GM19193 (cell line): ENCODE data around the gene SLCO4C1.

Source experiments
- POLR2A ChIP-seq: IDR thresholded peaks from 4 replicates; pipeline ENCODE4 v1.6.1; 2011; ENCODE audit not compliant: insufficient read depth, insufficient read length; ENCODE audit errors: extremely low read depth

SLCO4C1 gene

DNA sequence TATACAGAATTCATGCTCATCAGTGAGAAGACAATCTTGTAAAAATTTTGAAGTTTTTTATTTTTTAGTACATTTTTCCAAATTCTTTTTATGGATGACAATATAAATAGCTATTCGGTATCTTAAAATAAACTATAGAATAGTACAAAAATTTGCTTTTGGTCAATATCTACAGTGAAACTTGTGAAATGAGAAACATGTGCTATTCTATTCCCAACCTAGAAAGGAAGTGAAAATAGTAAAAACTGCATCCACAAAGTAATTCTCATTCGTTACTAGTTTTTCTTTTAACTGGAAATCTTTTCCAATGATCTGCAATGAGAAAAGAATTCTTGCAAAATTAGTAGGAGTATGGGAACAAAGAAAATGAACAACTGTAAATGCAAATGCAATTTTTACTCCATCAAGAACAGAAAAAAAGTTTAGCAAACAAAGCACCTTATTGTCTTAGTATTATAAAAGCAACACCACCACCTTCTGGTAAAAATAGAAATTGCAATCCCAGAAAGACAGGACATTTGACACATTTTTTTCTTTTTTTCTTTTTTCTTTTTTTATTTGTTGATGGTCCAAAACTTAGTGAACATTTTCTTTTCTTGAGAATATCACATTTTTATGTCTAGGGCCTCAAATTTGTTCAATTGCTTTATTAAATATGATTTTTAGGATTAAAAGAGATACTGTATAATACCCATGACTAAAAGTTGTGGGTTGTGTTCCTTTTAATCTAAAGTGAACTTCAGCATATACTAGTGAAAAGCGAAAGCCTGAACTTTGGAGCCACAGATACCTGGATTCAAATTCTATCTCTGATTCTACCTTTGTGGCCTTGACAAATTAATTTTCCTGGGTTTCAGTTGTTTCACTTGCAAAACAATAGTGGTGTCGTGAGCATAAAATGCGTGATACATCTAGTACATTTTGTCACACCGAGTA, 72.3 kb downstream of the SLCO4C1 start:
- no peak for TF ChIP-seq POLR2A

DNA sequence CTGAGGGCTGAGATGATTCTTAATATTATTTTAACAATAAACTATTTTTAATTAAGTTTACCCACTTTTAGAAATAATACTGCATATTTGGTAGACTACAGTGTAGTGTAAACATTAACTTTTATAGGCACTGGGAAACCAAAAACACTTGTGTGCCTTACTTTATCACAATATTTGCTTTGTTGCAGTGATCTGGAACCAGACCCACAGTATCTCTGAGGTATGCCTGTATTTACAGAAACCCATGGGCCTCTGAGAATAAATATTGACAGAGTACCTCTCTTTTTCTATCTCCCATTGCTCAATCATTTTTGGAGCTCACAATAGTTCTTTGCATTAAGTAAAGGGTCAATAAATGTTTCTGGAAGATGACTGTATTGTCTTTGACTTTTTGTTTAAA, 73.3 kb downstream of the SLCO4C1 start:
- no peak for TF ChIP-seq POLR2A

DNA sequence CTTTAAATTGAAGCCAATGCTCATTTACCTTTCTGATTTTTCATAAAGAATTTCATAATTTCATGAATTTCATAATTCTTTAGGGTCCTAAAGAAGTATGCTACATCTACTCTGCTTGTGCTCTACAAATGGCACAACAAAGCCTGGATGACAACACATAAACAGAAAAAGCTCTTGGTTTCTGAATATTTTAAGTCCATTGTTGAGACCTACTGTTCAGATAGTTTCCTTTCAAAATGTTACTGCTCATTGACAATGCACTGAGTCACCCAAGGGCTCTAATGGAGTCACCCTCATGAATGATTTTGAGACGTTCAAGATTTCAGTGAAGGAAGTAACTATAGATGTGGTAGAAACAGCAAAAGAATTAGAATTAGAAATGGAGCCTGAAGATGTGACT, 74.1 kb downstream of the SLCO4C1 start:
- TF ChIP-seq POLR2A: no peak

DNA sequence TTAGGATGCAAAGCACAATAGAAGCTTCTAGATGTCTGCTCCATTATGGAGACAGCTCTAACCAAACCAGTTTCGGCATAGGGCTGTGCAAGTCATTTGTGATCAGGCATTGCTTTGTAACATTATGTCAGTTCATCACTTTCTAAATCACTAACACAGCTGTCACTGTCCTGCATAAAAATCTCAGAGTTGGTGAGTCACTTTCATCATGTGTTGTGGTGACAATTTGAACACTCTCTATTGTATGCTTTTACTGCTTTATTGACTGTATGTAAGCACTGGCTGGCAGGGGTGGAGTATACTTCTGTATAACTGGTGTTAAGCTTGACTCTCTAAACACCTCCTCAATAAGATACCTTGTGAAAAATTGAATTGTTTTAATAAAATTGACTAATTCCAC, 77.9 kb downstream of the SLCO4C1 start:
- TF ChIP-seq POLR2A: no peak

DNA sequence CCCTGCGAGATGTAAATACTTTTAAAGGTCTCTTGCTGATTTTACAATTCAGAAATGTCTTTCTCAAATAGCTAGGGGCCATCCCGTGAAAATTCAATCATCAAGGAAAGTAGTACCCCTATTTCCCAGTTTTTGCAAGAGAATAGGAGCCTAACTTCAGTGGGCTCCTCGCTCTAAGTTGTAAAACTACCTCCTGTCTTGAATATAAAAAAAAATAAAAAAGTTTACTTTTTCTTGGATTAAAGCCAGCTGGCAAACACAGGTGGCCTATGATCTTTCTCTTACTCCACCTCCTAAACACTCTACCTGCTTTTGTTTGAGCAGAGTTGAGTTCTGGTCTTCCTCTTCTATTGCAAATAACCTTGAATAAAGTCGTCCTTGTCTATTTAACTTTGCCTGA, 79.4 kb downstream of the SLCO4C1 start:
- no peak for TF ChIP-seq POLR2A

DNA sequence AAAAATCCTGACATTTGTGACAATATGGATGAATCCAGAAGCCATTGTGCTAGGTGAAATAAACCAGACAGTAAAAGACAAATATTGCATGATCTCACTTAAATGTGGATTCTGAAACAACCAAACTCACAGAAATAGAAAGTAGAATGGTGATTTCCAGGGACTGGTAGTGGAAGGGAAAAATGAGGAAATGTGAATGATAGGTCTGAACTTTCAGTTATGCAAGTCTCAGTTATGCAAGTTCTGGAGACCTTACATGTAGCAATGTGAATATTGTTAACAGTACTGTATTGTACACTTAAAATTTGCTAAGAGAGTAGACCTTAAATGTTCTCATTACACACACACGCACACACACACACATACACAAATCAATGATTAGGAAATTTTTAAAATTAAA, 84.9 kb downstream of the SLCO4C1 start:
- no peak for TF ChIP-seq POLR2A

DNA sequence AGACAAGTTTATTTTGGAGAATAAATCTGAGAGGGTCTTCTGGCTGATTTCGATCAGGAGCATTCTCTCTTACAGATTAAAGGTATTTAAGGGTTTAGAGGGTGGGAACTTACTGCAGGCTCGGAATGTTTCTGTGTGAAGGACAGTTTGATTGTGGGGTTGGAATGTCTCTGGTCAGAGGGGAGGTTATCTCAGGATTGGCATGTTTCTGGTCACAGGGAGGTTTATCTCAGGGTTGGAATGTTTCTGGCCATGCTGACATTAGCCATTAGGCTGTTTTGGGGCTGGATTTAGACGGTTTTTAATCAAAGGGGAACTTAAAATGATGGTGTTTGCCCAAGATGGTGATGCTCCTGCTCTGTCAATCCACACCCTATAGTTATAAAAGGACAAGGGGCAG, 95.2 kb downstream of the SLCO4C1 start:
- no peak for TF ChIP-seq POLR2A

DNA sequence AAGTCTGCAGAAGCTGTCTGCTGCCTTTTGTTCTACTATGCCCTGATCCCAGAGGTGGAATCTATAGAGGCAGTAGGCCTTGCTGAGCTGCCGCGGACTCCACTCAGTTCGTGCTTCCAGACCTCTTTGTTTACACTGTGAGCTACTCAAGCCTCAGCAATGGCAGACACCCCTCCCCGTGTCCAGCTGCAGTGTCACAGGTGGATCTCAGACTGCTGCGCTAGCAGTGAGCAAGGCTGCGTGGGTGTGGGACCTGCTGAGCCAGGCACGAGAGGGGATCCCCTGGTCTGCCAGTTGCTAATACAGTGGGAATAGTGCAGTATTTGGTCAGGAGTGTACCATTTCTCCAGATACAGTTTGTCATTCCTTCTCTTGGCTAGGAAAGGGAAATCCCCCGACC, 99.6 kb downstream of the SLCO4C1 start:
- TF ChIP-seq POLR2A: no peak
